Measurements from ENCODE around the gene ZNF385D. TPM values are rescaled to one million over a fixed set of nuclear protein-coding genes. Genes with fewer than 3 reads are reported as not detected.

Gene ZNF385D
- total RNA-seq, 1 experiment from 2014 or later: not detected

DNA sequence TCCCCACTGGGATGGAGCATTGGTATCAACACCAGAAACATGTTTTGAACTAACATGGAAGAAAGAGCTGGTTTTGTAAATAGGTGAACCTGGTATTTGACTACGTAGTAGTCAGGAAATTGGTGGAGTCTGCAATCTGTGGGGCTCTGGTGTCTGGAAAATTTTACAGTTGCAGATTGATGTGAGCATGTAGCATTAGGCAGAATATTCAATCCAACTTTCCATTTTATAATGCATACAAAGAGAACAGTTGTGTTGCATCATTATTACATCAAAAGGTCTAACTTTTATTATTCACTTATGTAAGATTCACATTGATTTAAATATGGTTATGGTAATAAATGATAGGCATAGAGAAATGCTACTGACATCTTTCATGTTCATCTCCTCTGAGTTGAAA, 340.0 kb downstream of the ZNF385D start:
- Histone ChIP-seq H3K4me1 (ENCODE audit: control insufficient read depth in 1 of 2, insufficient read depth in 2 of 2, low read length in 2 of 2) (no peaks in the 10 kb centered on the region), H4K20me1 (ENCODE audit: insufficient read depth) (no peaks in the 10 kb centered on the region), H3K27me3 (ENCODE audit: insufficient read depth, low read length) (no peaks in the 10 kb centered on the region), H3K9me2 (ENCODE audit: insufficient read depth) (no peaks in the 10 kb centered on the region), H3K9ac (ENCODE audit: low read length) (no peak overlapping the region), H3K4me2 (ENCODE audit: low read length) (no peak overlapping the region), H3K79me2 (ENCODE audit: insufficient read depth, low read length) (no peaks in the 10 kb centered on the region), H3K9me3 (ENCODE audit: control insufficient read depth in 1 of 2, insufficient read depth in 1 of 2, low read depth in 1 of 2, low read length in 2 of 2) (peaks cover 4 to 23% of the 10 kb centered on the region in 2 experiments; a peak in 2 of 4 replicates), H3K36me3 (ENCODE audit: control insufficient read depth in 1 of 2, insufficient read depth in 2 of 2, low read length in 2 of 2) (no peaks in the 10 kb centered on the region), H3K4me3 (replicated peaks in 1 of 2; ENCODE audit: low read depth in 1 of 2, low read length in 2 of 2) (no peak overlapping the region), H2AFZ (ENCODE audit: low read depth, low read length, poor library complexity, severe bottlenecking) (no peak overlapping the region), H3K27ac (ENCODE audit: low read depth, low read length) (no peak overlapping the region)
- no peak for DNase-seq (ENCODE audit: low read depth, low spot score)
- TF ChIP-seq MAX (IDR thresholded peaks at IDR 0.05) (no peak), CEBPB (IDR thresholded peaks at IDR 0.05; ENCODE audit: low read depth) (no peak), SIN3A (IDR thresholded peaks at IDR 0.05; ENCODE audit: low read depth) (no peak), FOSL1 (IDR thresholded peaks at IDR 0.05; ENCODE audit: low read depth) (no peak), POLR2A (IDR thresholded peaks at IDR 0.05; ENCODE audit: borderline replicate concordance, extremely low read depth, insufficient read depth, insufficient read length) (no peak), ELF1 (IDR thresholded peaks at IDR 0.05; ENCODE audit: borderline replicate concordance, low read depth) (no peak), EGR1 (IDR thresholded peaks at IDR 0.05; ENCODE audit: low read depth) (no peak), ZFX (IDR thresholded peaks at IDR 0.05) (no peak), TCF7L2 (IDR thresholded peaks at IDR 0.05; ENCODE audit: borderline replicate concordance, extremely low read depth, insufficient read depth, insufficient read length) (no peak), RAD21 (IDR thresholded peaks at IDR 0.05; ENCODE audit: low read depth) (no peak), ZNF274 (IDR thresholded peaks at IDR 0.05; ENCODE audit: low read depth, low read length) (no peak)
- TF ChIP-seq, protein P1, sequence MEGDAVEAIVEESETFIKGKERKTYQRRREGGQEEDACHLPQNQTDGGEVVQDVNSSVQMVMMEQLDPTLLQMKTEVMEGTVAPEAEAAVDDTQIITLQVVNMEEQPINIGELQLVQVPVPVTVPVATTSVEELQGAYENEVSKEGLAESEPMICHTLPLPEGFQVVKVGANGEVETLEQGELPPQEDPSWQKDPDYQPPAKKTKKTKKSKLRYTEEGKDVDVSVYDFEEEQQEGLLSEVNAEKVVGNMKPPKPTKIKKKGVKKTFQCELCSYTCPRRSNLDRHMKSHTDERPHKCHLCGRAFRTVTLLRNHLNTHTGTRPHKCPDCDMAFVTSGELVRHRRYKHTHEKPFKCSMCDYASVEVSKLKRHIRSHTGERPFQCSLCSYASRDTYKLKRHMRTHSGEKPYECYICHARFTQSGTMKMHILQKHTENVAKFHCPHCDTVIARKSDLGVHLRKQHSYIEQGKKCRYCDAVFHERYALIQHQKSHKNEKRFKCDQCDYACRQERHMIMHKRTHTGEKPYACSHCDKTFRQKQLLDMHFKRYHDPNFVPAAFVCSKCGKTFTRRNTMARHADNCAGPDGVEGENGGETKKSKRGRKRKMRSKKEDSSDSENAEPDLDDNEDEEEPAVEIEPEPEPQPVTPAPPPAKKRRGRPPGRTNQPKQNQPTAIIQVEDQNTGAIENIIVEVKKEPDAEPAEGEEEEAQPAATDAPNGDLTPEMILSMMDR (IDR thresholded peaks at IDR 0.05 in 2 of 3, conservative IDR thresholded peaks at IDR 0.05 in 1 of 3; ENCODE audit: borderline replicate concordance in 1 of 3, insufficient read depth in 1 of 3, low read depth in 2 of 3, low read length in 2 of 3): no peak
- TF ChIP-seq, protein P2, sequence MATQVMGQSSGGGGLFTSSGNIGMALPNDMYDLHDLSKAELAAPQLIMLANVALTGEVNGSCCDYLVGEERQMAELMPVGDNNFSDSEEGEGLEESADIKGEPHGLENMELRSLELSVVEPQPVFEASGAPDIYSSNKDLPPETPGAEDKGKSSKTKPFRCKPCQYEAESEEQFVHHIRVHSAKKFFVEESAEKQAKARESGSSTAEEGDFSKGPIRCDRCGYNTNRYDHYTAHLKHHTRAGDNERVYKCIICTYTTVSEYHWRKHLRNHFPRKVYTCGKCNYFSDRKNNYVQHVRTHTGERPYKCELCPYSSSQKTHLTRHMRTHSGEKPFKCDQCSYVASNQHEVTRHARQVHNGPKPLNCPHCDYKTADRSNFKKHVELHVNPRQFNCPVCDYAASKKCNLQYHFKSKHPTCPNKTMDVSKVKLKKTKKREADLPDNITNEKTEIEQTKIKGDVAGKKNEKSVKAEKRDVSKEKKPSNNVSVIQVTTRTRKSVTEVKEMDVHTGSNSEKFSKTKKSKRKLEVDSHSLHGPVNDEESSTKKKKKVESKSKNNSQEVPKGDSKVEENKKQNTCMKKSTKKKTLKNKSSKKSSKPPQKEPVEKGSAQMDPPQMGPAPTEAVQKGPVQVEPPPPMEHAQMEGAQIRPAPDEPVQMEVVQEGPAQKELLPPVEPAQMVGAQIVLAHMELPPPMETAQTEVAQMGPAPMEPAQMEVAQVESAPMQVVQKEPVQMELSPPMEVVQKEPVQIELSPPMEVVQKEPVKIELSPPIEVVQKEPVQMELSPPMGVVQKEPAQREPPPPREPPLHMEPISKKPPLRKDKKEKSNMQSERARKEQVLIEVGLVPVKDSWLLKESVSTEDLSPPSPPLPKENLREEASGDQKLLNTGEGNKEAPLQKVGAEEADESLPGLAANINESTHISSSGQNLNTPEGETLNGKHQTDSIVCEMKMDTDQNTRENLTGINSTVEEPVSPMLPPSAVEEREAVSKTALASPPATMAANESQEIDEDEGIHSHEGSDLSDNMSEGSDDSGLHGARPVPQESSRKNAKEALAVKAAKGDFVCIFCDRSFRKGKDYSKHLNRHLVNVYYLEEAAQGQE (IDR thresholded peaks at IDR 0.05; ENCODE audit: low read depth): no peak
- POLR2A ChIA-PET: no interaction called here
- RAD21 ChIA-PET (ENCODE audit: low non-redundant PET in 1 of 2, low total read pairs in 2 of 2, uncharacterized antibody in 2 of 2, unreplicated experiment in 2 of 2): no interaction called here
- intact Hi-C loops (cut with micrococcal nuclease): no loop called here
- no peak for ATAC-seq
- CTCF ChIA-PET: no interaction called here
- no TSS peak for BruUV-seq (replicated peaks)

Data from HCT116 (cell line).